GM18519 (cell line): ENCODE results near the gene TASP1.
"Not testable (repeated sequence)": the region's sequence is repeated elsewhere in the genome, so short reads cannot be mapped to it uniquely, and the experiment has no call there.

Source experiments
- ATAC-seq: cut with Tn5 transposase; IDR thresholded peaks from one replicate; pipeline ENCODE4 v1.9.1; 2021; ENCODE audit warnings: mild to moderate bottlenecking, moderate library complexity; ENCODE audit not compliant: unreplicated experiment, low FRiP score

Gene TASP1

GRCh38 chr20:13416531-13416930 is 222.2 kb downstream of the TASP1 start:
- no peak for ATAC-seq

- no peak for ATAC-seq
Measured at GRCh38 chr20:13412806-13413445, 225.8 kb downstream of the TASP1 start.

GRCh38 chr20:13404293-13404692 is 234.4 kb downstream of the TASP1 start:
- ATAC-seq, result no peak

- no peak for ATAC-seq
Measured at GRCh38 chr20:13403453-13403852, 235.3 kb downstream of the TASP1 start.

- ATAC-seq, result no peak
Measured at GRCh38 chr20:13402986-13403385, 235.7 kb downstream of the TASP1 start.

- ATAC-seq, result no peak
Measured at GRCh38 chr20:13402171-13402760, 236.5 kb downstream of the TASP1 start.

GRCh38 chr20:13401596-13401995 is 237.1 kb downstream of the TASP1 start:
- ATAC-seq, result no peak

GRCh38 chr20:13400453-13400852 is 238.3 kb downstream of the TASP1 start:
- ATAC-seq, result no peak

- ATAC-seq, result peak; percentile 43
Measured at GRCh38 chr20:13397300-13397724, 241.4 kb downstream of the TASP1 start.

GRCh38 chr20:13396826-13397225 is 241.9 kb downstream of the TASP1 start:
- ATAC-seq, result no peak

GRCh38 chr20:13396022-13396421 is 242.7 kb downstream of the TASP1 start:
- ATAC-seq, result no peak

- no peak for ATAC-seq
Measured at GRCh38 chr20:13395232-13395631, 243.5 kb downstream of the TASP1 start.

- no peak for ATAC-seq
Measured at GRCh38 chr20:13392391-13392790, 246.3 kb downstream of the TASP1 start.

- no peak for ATAC-seq
Measured at GRCh38 chr20:13389115-13389514, 249.6 kb downstream of the TASP1 start.

GRCh38 chr20:13384132-13384531 is 254.6 kb downstream of the TASP1 start:
- no peak for ATAC-seq

GRCh38 chr20:13382786-13383185 is 255.9 kb downstream of the TASP1 start:
- no peak for ATAC-seq

GRCh38 chr20:13380497-13381229 is 258.1 kb downstream of the TASP1 start:
- not testable (repeated sequence) for ATAC-seq

- no peak for ATAC-seq
Measured at GRCh38 chr20:13373400-13373799, 265.3 kb downstream of the TASP1 start.

- ATAC-seq, result no peak
Measured at GRCh38 chr20:13364278-13365170, 274.2 kb downstream of the TASP1 start.

GRCh38 chr20:13363473-13363872 is 275.3 kb downstream of the TASP1 start:
- ATAC-seq, result no peak

- ATAC-seq, result not testable (repeated sequence)
Measured at GRCh38 chr20:13362165-13362564, 276.6 kb downstream of the TASP1 start.
